Vagina (tissue), 2 donors: ENCODE results near the gene ANKS1A. TPM values are rescaled to one million over a fixed set of nuclear protein-coding genes. Genes with fewer than 3 reads are reported as not detected.
"Not testable (repeated sequence)": the region's sequence is repeated elsewhere in the genome, so short reads cannot be mapped to it uniquely, and the experiment has no call there.

Source experiments
- DNase-seq, 2 donors: peaks; one replicate each; pipeline ENCODE4 v3.0.0-alpha.2; 2017; ENCODE audit errors: extremely low spot score in 2 of 2
- H3K27ac ChIP-seq: fragments of 200-600 bp; sonication (generic); one replicate; pipeline ENCODE4 v1.5.1; 2019
- H3K27me3 ChIP-seq: fragments of 200-600 bp; sonication (generic); one replicate; pipeline ENCODE4 v1.5.1; 2019
- H3K36me3 ChIP-seq, 2 donors: fragments of 200-600 bp; sonication (generic); one replicate each; pipeline ENCODE4 v1.5.1; 2017 to 2019
- H3K4me1 ChIP-seq: fragments of 200-600 bp; sonication (generic); one replicate; pipeline ENCODE4 v1.5.1; 2019
- H3K4me3 ChIP-seq, 2 donors: fragments of 200-600 bp; sonication (generic); 1 replicate in 1 of 2; 2 replicates in 1 of 2; pipeline ENCODE4 v1.5.1; 2016 to 2019
- H3K9me3 ChIP-seq: fragments of 200-600 bp; sonication (generic); one replicate; pipeline ENCODE4 v1.5.1; 2019
- POLR2A ChIP-seq, 2 donors: fragments of 450-650 bp; IDR thresholded peaks; one replicate each; pipeline ENCODE4 v1.6.1; 2017; ENCODE audit warnings: antibody characterized with exemption in 2 of 2, mild to moderate bottlenecking in 2 of 2, moderate library complexity in 2 of 2
- POLR2AphosphoS5 ChIP-seq, 2 donors: sonication (generic); formaldehyde crosslinking; IDR thresholded peaks; one replicate each; pipeline ENCODE4 v1.9.0; 2017; ENCODE audit warnings: antibody characterized with exemption in 2 of 2, mild to moderate bottlenecking in 2 of 2, low read depth in 1 of 2; ENCODE audit not compliant: insufficient read depth in 1 of 2
- intact Hi-C: fragments of 100-400 bp; cut with DNase I; formaldehyde crosslinking; loops from one replicate; pipeline ENCODE4 v1.15.1; 2023
- total RNA-seq: library from RNA; depleted of rRNA; stranded (reverse); fragments of >200 nt; gene quantifications from one replicate; pipeline ENCODE4 v1.2.3, GENCODE V29; 2016
- TF ChIP-seq, protein P1 (sequence below), 3 experiments: fragments of 450-650 bp in 2 of 3; fragments of 200-600 bp in 1 of 3; sonication (generic) in 1 of 3; IDR thresholded peaks; one replicate each; pipeline ENCODE4 v1.5.1; 2017 to 2019; ENCODE audit warnings: antibody characterized with exemption in 3 of 3, mild to moderate bottlenecking in 2 of 3, moderate library complexity in 2 of 3

ANKS1A gene
- total RNA-seq, 1 donor from 2014 or later: 24.3 TPM

DNA sequence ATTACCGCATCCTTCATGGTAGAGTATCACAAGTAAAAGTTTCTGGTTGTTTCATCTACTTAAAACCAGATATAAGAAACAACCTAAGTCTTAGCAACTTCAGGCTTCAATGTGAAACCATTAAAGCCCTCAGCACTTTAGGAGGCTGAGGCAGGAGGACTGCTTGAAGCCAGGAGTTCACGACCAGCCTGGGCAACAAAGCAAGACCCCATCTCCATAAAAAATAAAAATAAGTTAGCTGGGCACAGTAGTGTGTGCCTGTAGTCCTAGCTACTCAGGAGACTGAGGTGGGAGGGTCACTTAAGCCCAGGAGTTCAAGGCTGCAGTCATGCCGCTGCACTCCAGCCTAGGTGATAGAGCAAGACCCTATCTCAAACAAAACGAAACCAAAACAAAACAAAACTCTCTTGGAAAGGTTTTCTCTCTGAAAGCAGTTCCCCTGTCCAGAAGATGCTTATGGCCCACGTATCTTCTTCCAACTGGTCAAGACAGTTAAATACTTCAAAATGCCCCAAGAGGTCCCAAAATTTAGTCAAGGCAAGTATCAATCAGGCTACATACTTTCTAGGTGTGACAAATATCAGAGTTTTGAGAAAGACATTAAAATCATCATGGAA lies 11.1 kb upstream of the ANKS1A start:
- no peak overlapping the region for H3K4me3 ChIP-seq
- intact Hi-C loops: no loop called here
- no peak for DNase-seq
- no peaks in the 10 kb centered on the region for H3K27me3 ChIP-seq
- H3K9me3 ChIP-seq: no peaks in the 10 kb centered on the region
- peaks cover 0 to 58% of the 10 kb centered on the region in 2 donors for H3K36me3 ChIP-seq
- TF ChIP-seq, protein P1, sequence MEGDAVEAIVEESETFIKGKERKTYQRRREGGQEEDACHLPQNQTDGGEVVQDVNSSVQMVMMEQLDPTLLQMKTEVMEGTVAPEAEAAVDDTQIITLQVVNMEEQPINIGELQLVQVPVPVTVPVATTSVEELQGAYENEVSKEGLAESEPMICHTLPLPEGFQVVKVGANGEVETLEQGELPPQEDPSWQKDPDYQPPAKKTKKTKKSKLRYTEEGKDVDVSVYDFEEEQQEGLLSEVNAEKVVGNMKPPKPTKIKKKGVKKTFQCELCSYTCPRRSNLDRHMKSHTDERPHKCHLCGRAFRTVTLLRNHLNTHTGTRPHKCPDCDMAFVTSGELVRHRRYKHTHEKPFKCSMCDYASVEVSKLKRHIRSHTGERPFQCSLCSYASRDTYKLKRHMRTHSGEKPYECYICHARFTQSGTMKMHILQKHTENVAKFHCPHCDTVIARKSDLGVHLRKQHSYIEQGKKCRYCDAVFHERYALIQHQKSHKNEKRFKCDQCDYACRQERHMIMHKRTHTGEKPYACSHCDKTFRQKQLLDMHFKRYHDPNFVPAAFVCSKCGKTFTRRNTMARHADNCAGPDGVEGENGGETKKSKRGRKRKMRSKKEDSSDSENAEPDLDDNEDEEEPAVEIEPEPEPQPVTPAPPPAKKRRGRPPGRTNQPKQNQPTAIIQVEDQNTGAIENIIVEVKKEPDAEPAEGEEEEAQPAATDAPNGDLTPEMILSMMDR (IDR thresholded peaks at IDR 0.05): no peak
- no peak for TF ChIP-seq POLR2AphosphoS5 (IDR thresholded peaks at IDR 0.05; ENCODE audit: insufficient read depth in 1 of 2, low read depth in 1 of 2)
- TF ChIP-seq POLR2A (IDR thresholded peaks at IDR 0.05): no peak
- no peak overlapping the region for H3K27ac ChIP-seq
- H3K4me1 ChIP-seq: no peaks in the 10 kb centered on the region

DNA sequence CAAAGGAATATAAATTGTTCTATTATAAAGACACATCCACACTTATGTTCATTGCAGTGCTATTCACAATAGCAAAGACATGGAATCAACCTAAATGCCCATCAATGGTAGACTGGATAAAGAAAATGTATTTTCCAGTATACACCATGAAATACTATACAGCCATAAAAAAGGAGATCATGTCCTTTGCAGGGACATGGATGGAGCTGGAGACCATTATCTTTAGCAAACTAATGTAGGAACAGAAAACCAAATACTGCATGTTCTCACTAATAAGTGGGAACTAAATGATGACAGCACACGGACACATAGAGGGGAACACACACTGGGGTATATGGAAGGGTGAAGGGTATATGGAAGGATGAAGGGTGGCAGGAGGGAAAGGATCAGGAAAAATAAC lies 5.0 kb upstream of the ANKS1A start:
- H3K4me3 ChIP-seq, intact Hi-C loops, H3K9me3 ChIP-seq, DNase-seq, H3K27ac ChIP-seq, H3K27me3 ChIP-seq: not testable (repeated sequence)
- H3K4me1 ChIP-seq: peaks cover 18% of the 10 kb centered on the region
- H3K36me3 ChIP-seq: peaks cover 0 to 30% of the 10 kb centered on the region in 2 donors

DNA sequence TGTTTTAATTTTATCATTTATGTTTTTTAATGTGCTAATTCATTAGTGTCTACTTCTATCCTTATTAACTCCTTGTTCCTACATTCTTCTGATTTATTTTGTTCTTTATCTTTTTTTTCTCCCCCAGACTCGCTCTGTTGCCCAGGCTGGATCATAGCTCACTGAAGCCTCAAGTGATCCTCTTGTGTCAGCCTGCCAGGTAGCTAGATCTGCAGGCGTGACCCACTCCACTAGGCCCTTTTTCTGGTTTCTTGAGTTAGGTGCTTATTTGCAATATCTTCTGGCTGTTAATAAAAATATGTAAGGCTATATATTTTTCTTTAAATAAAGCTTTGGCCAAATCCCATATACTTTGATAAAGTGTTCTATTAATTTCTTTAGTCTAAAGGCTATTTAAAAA lies 4.1 kb upstream of the ANKS1A start:
- TF ChIP-seq, protein P1 (IDR thresholded peaks at IDR 0.05): no peak
- TF ChIP-seq POLR2AphosphoS5 (IDR thresholded peaks at IDR 0.05; ENCODE audit: insufficient read depth in 1 of 2, low read depth in 1 of 2) (no peak), POLR2A (IDR thresholded peaks at IDR 0.05) (no peak)
- no peak for DNase-seq
- Histone ChIP-seq H3K27me3 (no peaks in the 10 kb centered on the region), H3K27ac (no peak overlapping the region), H3K9me3 (no peaks in the 10 kb centered on the region), H3K4me3 (no peak overlapping the region), H3K36me3 (peaks cover 0 to 23% of the 10 kb centered on the region in 2 donors), H3K4me1 (peaks cover 23% of the 10 kb centered on the region)
- intact Hi-C loops: no loop called here

DNA sequence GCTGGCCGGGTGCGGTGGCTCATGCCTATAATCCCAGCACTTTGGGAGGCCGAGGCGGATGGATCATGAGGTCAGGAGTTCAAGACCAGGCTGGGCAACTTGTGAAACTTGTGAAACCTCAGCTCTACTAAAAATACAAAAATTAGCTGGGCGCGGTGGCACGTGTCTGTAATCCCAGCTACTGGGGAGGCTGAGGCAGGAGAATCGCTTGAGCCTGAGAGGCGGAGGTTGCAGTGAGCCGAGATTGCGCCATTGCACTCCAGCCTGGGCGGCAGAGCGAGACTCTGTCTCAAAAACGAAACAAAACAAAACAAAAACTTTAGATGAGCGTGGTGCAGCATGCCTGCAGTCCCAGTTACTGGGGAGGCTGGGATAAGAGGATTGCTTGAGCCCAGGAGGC lies 3.2 kb upstream of the ANKS1A start:
- H3K27ac ChIP-seq, intact Hi-C loops, H3K27me3 ChIP-seq, H3K4me3 ChIP-seq, DNase-seq, H3K9me3 ChIP-seq: not testable (repeated sequence)
- Histone ChIP-seq H3K4me1 (peaks cover 31% of the 10 kb centered on the region), H3K36me3 (peaks cover 0 to 15% of the 10 kb centered on the region in 2 donors)

DNA sequence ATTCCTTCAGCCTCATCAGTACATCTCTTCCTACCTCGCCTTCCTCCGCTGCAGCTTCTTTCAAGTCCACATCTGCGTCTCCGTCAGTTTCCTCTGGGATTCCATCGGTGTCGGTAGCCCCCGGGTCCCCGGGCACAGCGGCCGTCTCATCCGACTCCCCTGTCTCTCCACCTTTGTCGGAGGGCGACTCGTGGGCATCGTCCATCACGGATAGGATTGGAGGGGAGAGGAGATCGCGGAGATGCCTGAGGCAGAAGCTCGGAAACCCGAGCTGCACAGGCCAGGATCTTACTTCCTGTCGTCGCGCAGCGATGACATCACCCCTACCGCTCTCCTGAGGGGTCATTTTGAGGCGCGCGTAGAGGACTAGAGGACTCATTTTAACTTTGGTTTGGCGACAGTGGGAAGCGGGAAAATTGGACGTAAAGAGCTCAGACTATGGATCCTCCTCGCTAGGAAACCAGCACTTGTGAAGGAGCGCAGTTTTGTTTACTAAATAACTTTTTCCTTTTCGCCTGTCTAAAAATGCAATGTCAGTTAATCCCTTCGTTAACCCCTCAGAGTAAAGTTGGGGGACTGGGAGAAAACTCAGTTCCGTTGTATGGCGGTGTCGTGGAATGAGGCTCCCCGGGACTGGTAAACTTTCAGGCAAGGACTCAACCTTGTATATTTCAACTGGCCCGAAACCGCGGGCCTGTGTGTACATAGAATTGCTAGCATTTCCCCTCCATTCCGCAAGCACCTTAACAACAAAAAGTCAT lies 1.1 kb upstream of the ANKS1A start, which contains the start of gene TAF11:
Gene TAF11, minus strand, starts transcription at position 290 of the 761 bp plus-strand sequence. Its CDS starts 85 bp downstream, at position 205.
- H3K27me3 ChIP-seq: no peaks in the 10 kb centered on the region
- no peaks in the 10 kb centered on the region for H3K9me3 ChIP-seq
- TF ChIP-seq POLR2AphosphoS5 (IDR thresholded peaks at IDR 0.05; ENCODE audit: insufficient read depth in 1 of 2, low read depth in 1 of 2) (peak; percentile 94 to 99), POLR2A (IDR thresholded peaks at IDR 0.05) (peak in 1 of 2 donors; percentile 60)
- TF ChIP-seq, protein P1 (IDR thresholded peaks at IDR 0.05): no peak
- intact Hi-C loops: no loop called here
- H3K4me1 ChIP-seq: peaks cover 51% of the 10 kb centered on the region
- H3K27ac ChIP-seq: peak within 1 kb of the TSS; percentile 91
- peak; percentile 94 to 97 for DNase-seq
- H3K4me3 ChIP-seq: peak within 1 kb of the TSS; percentile 71 to 87
- H3K36me3 ChIP-seq: no peaks in the 10 kb centered on the region

DNA sequence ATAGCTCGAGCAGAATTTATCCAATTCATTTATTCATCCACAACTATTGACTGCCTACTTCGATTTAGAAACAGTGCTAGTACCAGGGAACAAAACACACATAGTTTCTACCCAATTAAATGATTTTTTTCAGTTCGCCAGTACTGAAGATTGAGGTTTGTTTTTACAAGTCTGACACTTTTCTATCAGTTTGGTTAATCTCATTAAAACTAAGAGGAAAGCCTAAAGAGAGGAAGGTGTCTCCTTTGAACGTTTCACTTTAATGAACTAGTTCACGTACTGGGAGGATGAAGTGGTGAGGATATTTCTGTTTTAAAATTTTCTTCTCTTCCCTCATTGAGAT lies 570 bp upstream of the ANKS1A start:
- TF ChIP-seq POLR2A (IDR thresholded peaks at IDR 0.05): no peak
- no peak for TF ChIP-seq POLR2AphosphoS5 (IDR thresholded peaks at IDR 0.05; ENCODE audit: insufficient read depth in 1 of 2, low read depth in 1 of 2)
- TF ChIP-seq, protein P1 (IDR thresholded peaks at IDR 0.05): no peak
- intact Hi-C loops: no loop called here
- no peak for DNase-seq

More for the DNA sequence above, 570 bp upstream of the ANKS1A start:
- no peaks in the 10 kb centered on the region for H3K36me3 ChIP-seq
- H3K4me1 ChIP-seq: peaks cover 54% of the 10 kb centered on the region
- no peaks in the 10 kb centered on the region for H3K9me3 ChIP-seq
- H3K27ac ChIP-seq: peak overlapping the region; percentile 91
- no peaks in the 10 kb centered on the region for H3K27me3 ChIP-seq
- peak overlapping the region; percentile 71 to 87 for H3K4me3 ChIP-seq
